ENCODE results near the gene STXBP2.

Gene STXBP2

DNA sequence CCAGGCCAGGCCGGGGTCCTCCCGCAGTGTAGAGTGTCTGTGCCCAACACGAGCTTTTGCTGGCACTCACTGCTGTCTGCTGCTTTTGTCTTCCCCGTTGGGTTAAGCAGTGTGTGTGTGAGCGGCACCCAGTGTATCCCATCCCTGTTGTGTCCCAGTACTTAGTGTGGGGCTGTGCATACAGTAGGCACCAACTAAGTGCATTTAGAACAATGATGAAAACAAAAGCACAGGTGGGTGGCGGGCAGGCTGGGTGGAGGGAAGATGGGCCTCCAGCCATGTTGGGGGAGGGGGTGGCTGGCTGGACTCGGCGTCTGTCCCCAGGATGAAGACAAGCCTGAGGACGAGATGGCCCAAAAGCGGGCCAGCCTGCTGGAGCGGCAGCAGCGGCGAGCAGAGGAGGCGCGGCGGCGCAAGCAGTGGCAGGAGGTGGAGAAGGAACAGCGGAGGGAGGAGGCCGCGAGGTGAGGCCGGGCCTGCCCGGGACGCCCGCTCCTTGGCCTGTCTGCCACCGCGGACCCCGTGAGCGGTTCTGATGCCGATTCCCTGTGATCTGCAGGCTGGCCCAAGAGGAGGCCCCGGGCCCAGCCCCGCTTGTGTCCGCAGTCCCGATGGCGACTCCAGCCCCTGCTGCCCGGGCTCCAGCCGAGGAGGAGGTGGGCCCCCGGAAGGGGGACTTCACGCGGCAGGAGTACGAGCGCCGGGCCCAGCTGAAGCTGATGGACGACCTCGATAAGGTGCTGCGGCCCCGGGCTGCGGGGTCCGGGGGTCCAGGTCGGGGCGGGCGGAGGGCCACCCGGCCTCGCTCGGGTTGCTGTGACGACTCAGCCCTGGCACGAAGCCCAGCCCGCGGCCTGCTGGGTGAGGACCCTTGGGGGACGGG, 21.8 kb upstream of the STXBP2 start:
- Histone ChIP-seq H3K9me3 (ENCODE audit: insufficient read depth, low read length, severe bottlenecking) (no peaks in the 10 kb centered on the region), H3K9ac (ENCODE audit: low read depth, low read length) (no peak overlapping the region), H2AFZ (ENCODE audit: low read depth, low read length) (no peak overlapping the region), H3K79me2 (ENCODE audit: insufficient read depth, low read length) (no peaks in the 10 kb centered on the region), H3K4me3 (ENCODE audit: low read depth in 1 of 2, low read length in 2 of 2) (no peak overlapping the region), H4K20me1 (ENCODE audit: insufficient read depth, low read length) (0 out of 2 replicates have a peak, but pooled peaks cover under 1% of the 10 kb centered on the region), H3K27me3 (ENCODE audit: insufficient read depth, low read length, poor library complexity) (no peaks in the 10 kb centered on the region), H3K4me2 (ENCODE audit: insufficient read depth, low read length) (no peak overlapping the region), H3K27ac (ENCODE audit: low read length) (no peak overlapping the region), H3K4me1 (ENCODE audit: insufficient read depth, low read length) (no peaks in the 10 kb centered on the region), H3K36me3 (ENCODE audit: insufficient read depth, low read length) (peaks cover 12% of the 10 kb centered on the region)
- DNase-seq (no peak), ATAC-seq (ENCODE audit: insufficient read depth, low read depth) (no peak)
- TF ChIP-seq, protein P1, sequence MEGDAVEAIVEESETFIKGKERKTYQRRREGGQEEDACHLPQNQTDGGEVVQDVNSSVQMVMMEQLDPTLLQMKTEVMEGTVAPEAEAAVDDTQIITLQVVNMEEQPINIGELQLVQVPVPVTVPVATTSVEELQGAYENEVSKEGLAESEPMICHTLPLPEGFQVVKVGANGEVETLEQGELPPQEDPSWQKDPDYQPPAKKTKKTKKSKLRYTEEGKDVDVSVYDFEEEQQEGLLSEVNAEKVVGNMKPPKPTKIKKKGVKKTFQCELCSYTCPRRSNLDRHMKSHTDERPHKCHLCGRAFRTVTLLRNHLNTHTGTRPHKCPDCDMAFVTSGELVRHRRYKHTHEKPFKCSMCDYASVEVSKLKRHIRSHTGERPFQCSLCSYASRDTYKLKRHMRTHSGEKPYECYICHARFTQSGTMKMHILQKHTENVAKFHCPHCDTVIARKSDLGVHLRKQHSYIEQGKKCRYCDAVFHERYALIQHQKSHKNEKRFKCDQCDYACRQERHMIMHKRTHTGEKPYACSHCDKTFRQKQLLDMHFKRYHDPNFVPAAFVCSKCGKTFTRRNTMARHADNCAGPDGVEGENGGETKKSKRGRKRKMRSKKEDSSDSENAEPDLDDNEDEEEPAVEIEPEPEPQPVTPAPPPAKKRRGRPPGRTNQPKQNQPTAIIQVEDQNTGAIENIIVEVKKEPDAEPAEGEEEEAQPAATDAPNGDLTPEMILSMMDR (IDR thresholded peaks at IDR 0.05; ENCODE audit: borderline replicate concordance, extremely low read depth, low read length, poor library complexity, severe bottlenecking): no peak
- no peak for TF ChIP-seq EZH2 (IDR thresholded peaks at IDR 0.05; ENCODE audit: borderline replicate concordance, low read depth, low read length, severe bottlenecking)

DNA sequence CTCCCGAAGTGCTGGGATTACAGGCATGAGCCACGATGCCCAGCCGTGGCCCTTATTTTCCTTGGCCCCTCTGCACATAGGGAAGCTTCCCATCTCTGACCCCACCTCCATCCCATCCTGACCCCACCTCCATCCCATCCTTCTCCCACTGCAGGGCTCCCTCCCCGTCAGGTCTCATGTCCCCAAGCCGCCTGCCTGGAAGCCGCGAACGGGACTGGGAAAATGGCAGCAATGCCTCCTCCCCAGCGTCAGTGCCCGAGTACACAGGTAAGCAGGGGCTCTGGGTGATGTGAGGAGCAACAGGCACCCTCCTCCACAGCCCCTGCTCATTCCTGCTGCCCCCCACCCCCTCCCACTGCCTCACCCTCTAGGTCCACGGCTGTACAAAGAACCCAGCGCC, 19.7 kb upstream of the STXBP2 start:
- Histone ChIP-seq H3K79me2 (ENCODE audit: insufficient read depth, low read length) (no peaks in the 10 kb centered on the region), H4K20me1 (ENCODE audit: insufficient read depth, low read length) (0 out of 2 replicates have a peak, but pooled peaks cover 7% of the 10 kb centered on the region), H3K4me3 (ENCODE audit: low read depth in 1 of 2, low read length in 2 of 2) (no peak overlapping the region), H2AFZ (ENCODE audit: low read depth, low read length) (no peak overlapping the region), H3K27me3 (ENCODE audit: insufficient read depth, low read length, poor library complexity) (no peaks in the 10 kb centered on the region), H3K36me3 (ENCODE audit: insufficient read depth, low read length) (peaks cover 30% of the 10 kb centered on the region), H3K4me1 (ENCODE audit: insufficient read depth, low read length) (no peaks in the 10 kb centered on the region), H3K4me2 (ENCODE audit: insufficient read depth, low read length) (no peak overlapping the region), H3K9me3 (ENCODE audit: insufficient read depth, low read length, severe bottlenecking) (no peaks in the 10 kb centered on the region), H3K9ac (ENCODE audit: low read depth, low read length) (no peak overlapping the region), H3K27ac (ENCODE audit: low read length) (no peak overlapping the region)
- TF ChIP-seq EZH2 (IDR thresholded peaks at IDR 0.05; ENCODE audit: borderline replicate concordance, low read depth, low read length, severe bottlenecking): no peak
- TF ChIP-seq, protein P1 (IDR thresholded peaks at IDR 0.05; ENCODE audit: borderline replicate concordance, extremely low read depth, low read length, poor library complexity, severe bottlenecking): no peak
- ATAC-seq (ENCODE audit: insufficient read depth, low read depth) (no peak), DNase-seq (no peak)

DNA sequence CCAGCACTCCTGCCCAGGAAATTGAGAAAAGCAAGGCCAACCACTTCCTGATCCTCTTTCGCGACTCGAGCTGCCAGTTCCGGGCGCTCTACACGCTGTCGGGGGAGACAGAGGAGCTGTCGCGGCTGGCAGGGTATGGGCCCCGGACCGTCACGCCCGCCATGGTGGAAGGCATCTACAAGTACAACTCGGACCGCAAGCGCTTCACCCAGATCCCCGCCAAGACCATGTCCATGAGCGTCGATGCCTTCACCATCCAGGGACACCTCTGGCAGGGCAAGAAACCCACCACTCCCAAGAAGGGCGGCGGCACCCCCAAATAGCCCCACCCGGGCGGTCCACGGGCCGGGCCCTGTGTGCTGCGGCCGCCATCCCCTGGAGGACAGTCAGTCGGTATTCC, 19.2 kb upstream of the STXBP2 start:
- ATAC-seq (ENCODE audit: insufficient read depth, low read depth): no peak
- no peak overlapping the region for H3K27ac ChIP-seq (ENCODE audit: low read length)
- TF ChIP-seq, protein P1 (IDR thresholded peaks at IDR 0.05; ENCODE audit: borderline replicate concordance, extremely low read depth, low read length, poor library complexity, severe bottlenecking): no peak
- no peak for TF ChIP-seq EZH2 (IDR thresholded peaks at IDR 0.05; ENCODE audit: borderline replicate concordance, low read depth, low read length, severe bottlenecking)
- H3K9ac ChIP-seq (ENCODE audit: low read depth, low read length): no peak overlapping the region
- no peaks in the 10 kb centered on the region for H3K27me3 ChIP-seq (ENCODE audit: insufficient read depth, low read length, poor library complexity)
- H3K36me3 ChIP-seq (ENCODE audit: insufficient read depth, low read length): peaks cover 36% of the 10 kb centered on the region
- H3K79me2 ChIP-seq (ENCODE audit: insufficient read depth, low read length): no peaks in the 10 kb centered on the region
- no peak overlapping the region for H2AFZ ChIP-seq (ENCODE audit: low read depth, low read length)
- no peak overlapping the region for H3K4me3 ChIP-seq (ENCODE audit: low read depth in 1 of 2, low read length in 2 of 2)
- peaks cover 8% of the 10 kb centered on the region for H4K20me1 ChIP-seq (ENCODE audit: insufficient read depth, low read length)
- no peak overlapping the region for H3K4me2 ChIP-seq (ENCODE audit: insufficient read depth, low read length)
- no peaks in the 10 kb centered on the region for H3K4me1 ChIP-seq (ENCODE audit: insufficient read depth, low read length)
- no peaks in the 10 kb centered on the region for H3K9me3 ChIP-seq (ENCODE audit: insufficient read depth, low read length, severe bottlenecking)
- no peak for DNase-seq

Data from DND-41 (cell line).